ENCODE measurements around the gene AK5. TPM values are rescaled to one million over a fixed set of nuclear protein-coding genes. Genes with fewer than 3 reads are reported as not detected.

The AK5 gene
- total RNA-seq, 1 donor from 2014 or later = not detected

DNA sequence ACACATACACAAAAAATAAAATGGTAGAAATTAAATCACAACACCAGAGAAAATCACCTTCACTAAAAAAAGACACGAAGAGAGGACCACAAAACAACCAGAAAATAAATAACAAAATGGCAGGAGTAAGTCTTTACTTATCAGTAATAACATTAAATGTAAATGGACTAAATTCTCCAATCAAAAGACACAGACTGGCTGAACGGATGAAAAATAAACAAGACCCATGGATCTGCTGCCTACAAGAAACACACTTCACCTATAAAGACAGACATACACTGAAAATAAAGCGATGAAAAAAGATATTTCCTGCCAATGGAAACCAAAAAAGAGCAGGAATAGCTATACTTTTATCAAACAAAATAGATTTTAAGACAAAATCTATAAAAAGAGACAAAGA is 327.1 kb downstream of the AK5 start:
- no peak overlapping the region for H3K27ac Mint-ChIP-seq
- TF ChIP-seq, protein P1, sequence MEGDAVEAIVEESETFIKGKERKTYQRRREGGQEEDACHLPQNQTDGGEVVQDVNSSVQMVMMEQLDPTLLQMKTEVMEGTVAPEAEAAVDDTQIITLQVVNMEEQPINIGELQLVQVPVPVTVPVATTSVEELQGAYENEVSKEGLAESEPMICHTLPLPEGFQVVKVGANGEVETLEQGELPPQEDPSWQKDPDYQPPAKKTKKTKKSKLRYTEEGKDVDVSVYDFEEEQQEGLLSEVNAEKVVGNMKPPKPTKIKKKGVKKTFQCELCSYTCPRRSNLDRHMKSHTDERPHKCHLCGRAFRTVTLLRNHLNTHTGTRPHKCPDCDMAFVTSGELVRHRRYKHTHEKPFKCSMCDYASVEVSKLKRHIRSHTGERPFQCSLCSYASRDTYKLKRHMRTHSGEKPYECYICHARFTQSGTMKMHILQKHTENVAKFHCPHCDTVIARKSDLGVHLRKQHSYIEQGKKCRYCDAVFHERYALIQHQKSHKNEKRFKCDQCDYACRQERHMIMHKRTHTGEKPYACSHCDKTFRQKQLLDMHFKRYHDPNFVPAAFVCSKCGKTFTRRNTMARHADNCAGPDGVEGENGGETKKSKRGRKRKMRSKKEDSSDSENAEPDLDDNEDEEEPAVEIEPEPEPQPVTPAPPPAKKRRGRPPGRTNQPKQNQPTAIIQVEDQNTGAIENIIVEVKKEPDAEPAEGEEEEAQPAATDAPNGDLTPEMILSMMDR (IDR thresholded peaks at IDR 0.05) = no peak
- no peaks in the 10 kb centered on the region for H3K27me3 Mint-ChIP-seq
- DNase-seq (no peak), ATAC-seq (ENCODE audit: low read depth) (no peak)
- intact Hi-C loops (cut with micrococcal nuclease) = no loop called here
- H3K4me1 Mint-ChIP-seq = no peaks in the 10 kb centered on the region
- ChIA-PET POLR2A (no interaction called here), CTCF (no interaction called here)
- peaks cover 60% of the 10 kb centered on the region for H3K36me3 Mint-ChIP-seq (ENCODE audit: low read depth)
- H3K9me3 Mint-ChIP-seq = peaks cover 25% of the 10 kb centered on the region
- no peak overlapping the region for H3K4me3 Mint-ChIP-seq

Other genes with a start within 250 kb of the AK5 start
- gene PIGK, start 62.6 kb upstream of the AK5 start, total RNA-seq = 10.8 and 11.1 TPM in 2 replicates

Data from activated B cell treated with CpG ODN at 0.5 μM for 24 hours (primary cell).